Thoracic aorta (tissue), 2 donors: Measurements from ENCODE around the gene TSPAN31. TPM values are rescaled to one million over a fixed set of nuclear protein-coding genes. Genes with fewer than 3 reads are reported as not detected.

Experiments used
- ATAC-seq: fragments of 150-250 bp; one replicate; pipeline ENCODE4 v1.8.0; 2017; ENCODE audit warnings: low read depth; ENCODE audit not compliant: insufficient number of reproducible peaks, low FRiP score
- DNase-seq: peaks from one replicate; pipeline ENCODE4 v3.0.0-alpha.2; 2020; ENCODE audit warnings: low spot score
- H3K27ac ChIP-seq, 2 donors: fragments of 200-600 bp; sonication (generic); 1 replicate in 1 of 2; 2 replicates in 1 of 2; pipeline ENCODE4 v1.5.1; 2016; ENCODE audit warnings: mild to moderate bottlenecking in 2 of 2, moderate library complexity in 2 of 2
- H3K27me3 ChIP-seq: fragments of 200-600 bp; sonication (generic); replicated peaks from 2 replicates; pipeline ENCODE4 v1.6.0; 2016; ENCODE audit warnings: mild to moderate bottlenecking; ENCODE audit not compliant: insufficient read depth
- H3K36me3 ChIP-seq: fragments of 200-600 bp; sonication (generic); one replicate; pipeline ENCODE4 v1.5.1; 2016
- H3K4me1 ChIP-seq, 2 donors: fragments of 200-600 bp; sonication (generic); 1 replicate in 1 of 2; 2 replicates in 1 of 2; pipeline versions ENCODE4 v1.5.1 to v1.6.0; 2016; ENCODE audit warnings: low read depth in 2 of 2, mild to moderate bottlenecking in 1 of 2; ENCODE audit not compliant: control insufficient read depth in 1 of 2
- H3K4me3 ChIP-seq: fragments of 200-600 bp; sonication (generic); 2 replicates; pipeline ENCODE4 v1.5.1; 2016; ENCODE audit warnings: mild to moderate bottlenecking
- H3K9me3 ChIP-seq: fragments of 200-600 bp; sonication (generic); 2 replicates; pipeline ENCODE4 v1.5.1; 2016
- CTCF ChIP-seq: fragments of 200-600 bp; sonication (generic); IDR thresholded peaks from one replicate; pipeline ENCODE4 v1.5.1; 2019; ENCODE audit warnings: antibody characterized with exemption
- total RNA-seq, 2 donors: library from RNA; depleted of rRNA; stranded (reverse); fragments of >200 nt; gene quantifications; one replicate each; pipeline versions ENCODE4 v1.1.0 to v1.2.3, GENCODE V29; 2016

TSPAN31 gene
- total RNA-seq, 2 donors from 2014 or later, result 58.8 to 115 TPM

GRCh38 chr12:57793920-57794319 lies 49.1 kb downstream of the TSPAN31 start:
- H3K4me3 ChIP-seq, result no peak overlapping the region
- DNase-seq (no peak), ATAC-seq (no peak)
- no peaks in the 10 kb centered on the region for H3K4me1 ChIP-seq
- no peaks in the 10 kb centered on the region for H3K27me3 ChIP-seq
- H3K36me3 ChIP-seq, result peaks cover 26% of the 10 kb centered on the region
- TF ChIP-seq CTCF, result no peak
- H3K27ac ChIP-seq, result no peak overlapping the region
- H3K9me3 ChIP-seq, result no peaks in the 10 kb centered on the region

GRCh38 chr12:57795354-57795753 lies 50.5 kb downstream of the TSPAN31 start:
- ATAC-seq (no peak), DNase-seq (no peak)
- H3K36me3 ChIP-seq, result peaks cover 36% of the 10 kb centered on the region
- H3K4me3 ChIP-seq, result no peak overlapping the region
- H3K27ac ChIP-seq, result no peak overlapping the region
- no peak for TF ChIP-seq CTCF
- H3K4me1 ChIP-seq, result no peaks in the 10 kb centered on the region
- H3K9me3 ChIP-seq, result no peaks in the 10 kb centered on the region
- H3K27me3 ChIP-seq, result no peaks in the 10 kb centered on the region

GRCh38 chr12:57796996-57797395 lies 52.2 kb downstream of the TSPAN31 start:
- no peak for DNase-seq
- Histone ChIP-seq H3K4me3 (no peak overlapping the region), H3K27me3 (no peaks in the 10 kb centered on the region), H3K36me3 (peaks cover 41% of the 10 kb centered on the region), H3K4me1 (no peaks in the 10 kb centered on the region), H3K9me3 (no peaks in the 10 kb centered on the region), H3K27ac (no peak overlapping the region)
- TF ChIP-seq CTCF, result no peak
- ATAC-seq, result no peak

GRCh38 chr12:57797933-57798332 lies 53.1 kb downstream of the TSPAN31 start:
- peaks cover 43% of the 10 kb centered on the region for H3K36me3 ChIP-seq
- no peaks in the 10 kb centered on the region for H3K9me3 ChIP-seq
- no peak overlapping the region for H3K4me3 ChIP-seq
- DNase-seq (no peak), ATAC-seq (no peak)
- no peaks in the 10 kb centered on the region for H3K27me3 ChIP-seq
- peaks cover 0 to under 1% of the 10 kb centered on the region in 2 donors for H3K4me1 ChIP-seq
- no peak overlapping the region for H3K27ac ChIP-seq
- no peak for TF ChIP-seq CTCF

Other genes starting within 250 kb of the TSPAN31 start
- 10 to 100 TPM; 35.5 to 39.6 TPM for gene DDIT3, start 224.5 kb upstream of the TSPAN31 start, total RNA-seq
- 10 to 100 TPM; 39.2 to 54.3 TPM for gene MBD6, start 222.2 kb upstream of the TSPAN31 start, total RNA-seq
- gene DCTN2, start 197.8 kb upstream of the TSPAN31 start, total RNA-seq, result 100 to 1,000 TPM; 101 to 153 TPM
- gene KIF5A, start 195.0 kb upstream of the TSPAN31 start, total RNA-seq, result 1 to 10 TPM in 1 of 2 donors, under 1 TPM in 1; 0.81 to 2.7 TPM
- gene PIP4K2C, start 153.8 kb upstream of the TSPAN31 start, total RNA-seq, result 10 to 100 TPM; 33.4 to 39.9 TPM
- 10 to 100 TPM; 37.9 to 55.1 TPM for gene DTX3, start 140.2 kb upstream of the TSPAN31 start, total RNA-seq
- gene ARHGEF25, start 133.6 kb upstream of the TSPAN31 start, total RNA-seq, result 10 to 100 TPM; 73.8 to 77.0 TPM
- gene B4GALNT1, start 111.8 kb upstream of the TSPAN31 start, total RNA-seq, result 10 to 100 TPM in 1 of 2 donors, 1 to 10 TPM in 1; 4.0 to 11.0 TPM
- 100 to 1,000 TPM; 253 to 381 TPM for gene OS9, start 50.9 kb upstream of the TSPAN31 start, total RNA-seq
- gene AGAP2, start 6.3 kb upstream of the TSPAN31 start, total RNA-seq, result 1 to 10 TPM; 1.2 to 3.5 TPM
- 10 to 100 TPM; 52.3 to 72.8 TPM for gene CDK4, start 7.3 kb downstream of the TSPAN31 start, total RNA-seq
- 10 to 100 TPM in 1 of 2 donors, 1 to 10 TPM in 1; 8.8 to 11.2 TPM for gene MARCHF9, start 10.1 kb downstream of the TSPAN31 start, total RNA-seq
- 1 to 10 TPM in 1 of 2 donors, under 1 TPM in 1; 0.81 to 2.2 TPM for gene CYP27B1, start 22.0 kb downstream of the TSPAN31 start, total RNA-seq
- gene METTL1, start 27.1 kb downstream of the TSPAN31 start, total RNA-seq, result 10 to 100 TPM; 10.4 to 13.5 TPM
- gene EEF1AKMT3, start 27.6 kb downstream of the TSPAN31 start, total RNA-seq, result 1 to 10 TPM; 7.0 to 9.7 TPM
- 10 to 100 TPM; 15.4 to 19.3 TPM for gene TSFM, start 37.7 kb downstream of the TSPAN31 start, total RNA-seq
- gene AVIL, start 73.7 kb downstream of the TSPAN31 start, total RNA-seq, result 10 to 100 TPM in 1 of 2 donors, 1 to 10 TPM in 1; 2.2 to 15.3 TPM
- gene CTDSP2, start 101.7 kb downstream of the TSPAN31 start, total RNA-seq, result 100 to 1,000 TPM; 170 to 222 TPM
- 1 to 10 TPM; 4.4 to 7.4 TPM for gene ATP23, start 196.5 kb downstream of the TSPAN31 start, total RNA-seq